ENCODE data around the gene PTPRC. TPM values are rescaled to one million over a fixed set of nuclear protein-coding genes. Genes with fewer than 3 reads are reported as not detected.

The PTPRC gene
- total RNA-seq, 1 donor from 2014 or later = 33.4 TPM

DNA sequence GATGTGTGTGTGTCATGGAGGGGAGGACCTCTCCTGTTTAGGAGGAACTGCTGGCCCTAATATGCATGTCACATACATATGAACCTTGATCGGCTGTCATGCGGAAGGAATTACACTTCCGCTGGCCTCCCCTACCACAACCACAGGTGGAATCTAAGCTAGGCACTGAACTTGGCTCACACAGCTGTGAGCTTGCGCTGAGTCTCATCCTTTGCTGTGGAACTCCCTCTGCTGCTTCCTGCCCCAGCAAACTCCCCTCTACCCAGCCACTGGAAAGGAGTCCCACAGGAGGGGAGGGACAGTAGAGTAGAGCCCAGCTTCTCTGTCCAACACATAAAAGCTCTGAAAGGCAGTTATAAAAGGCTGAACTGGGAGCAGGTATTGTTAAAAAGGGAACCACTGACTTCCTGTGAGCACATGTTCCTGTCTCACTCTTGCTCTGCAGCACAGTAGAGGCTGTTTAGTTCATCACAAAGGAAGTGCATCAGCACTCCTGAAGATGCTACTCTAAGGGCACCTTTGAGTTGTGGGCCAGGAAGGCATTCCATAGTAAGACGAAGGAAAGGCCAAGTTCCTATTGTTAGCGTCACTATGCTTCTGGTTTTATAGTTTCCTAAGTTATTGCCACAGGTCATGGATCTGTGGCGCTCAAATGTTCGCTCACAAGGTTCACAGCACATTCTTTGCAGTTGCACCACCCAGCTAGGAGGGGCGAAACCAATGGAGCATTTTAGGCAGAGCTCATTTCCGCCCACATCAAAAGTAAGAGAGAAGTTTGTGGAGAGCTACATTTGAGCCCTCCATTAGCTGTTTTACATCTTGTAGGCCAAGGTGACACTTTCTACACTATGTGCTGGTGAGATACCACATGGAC lies 17.7 kb upstream of the PTPRC start:
- no peak overlapping the region for H3K27ac ChIP-seq
- no peaks in the 10 kb centered on the region for H3K36me3 ChIP-seq
- H3K4me3 ChIP-seq = no peak overlapping the region
- TF ChIP-seq POLR2AphosphoS5 (IDR thresholded peaks at IDR 0.05; ENCODE audit: insufficient read depth in 1 of 2, low read depth in 1 of 2) = no peak
- no peak for DNase-seq (ENCODE audit: extremely low spot score in 2 of 2)
- intact Hi-C loops (cut with DNase I) = no loop called here
- no peaks in the 10 kb centered on the region for H3K9me3 ChIP-seq
- no peaks in the 10 kb centered on the region for H3K27me3 ChIP-seq
- no peaks in the 10 kb centered on the region for H3K4me1 ChIP-seq

DNA sequence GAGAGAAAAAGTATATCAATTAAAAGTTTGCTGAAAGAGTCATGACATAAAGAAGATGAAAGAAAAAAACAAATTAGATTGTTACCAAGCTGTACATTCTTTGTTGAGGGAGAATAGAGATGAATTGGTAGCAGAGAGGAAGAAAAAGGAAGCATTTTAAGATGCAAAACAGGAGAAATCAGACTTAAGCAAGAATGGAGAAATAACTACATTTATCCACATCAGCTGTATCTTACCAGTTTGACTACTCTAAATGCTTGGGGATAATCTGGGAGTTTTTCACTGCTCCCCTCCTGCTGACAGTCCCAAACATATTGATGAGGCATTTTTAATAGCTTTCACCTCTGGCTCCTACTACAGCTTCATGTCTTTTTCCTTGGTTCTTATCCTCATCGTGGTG lies 16.8 kb upstream of the PTPRC start:
- DNase-seq (ENCODE audit: extremely low spot score in 2 of 2) = no peak
- Histone ChIP-seq H3K27ac (no peak overlapping the region), H3K36me3 (no peaks in the 10 kb centered on the region), H3K4me3 (no peak overlapping the region), H3K4me1 (no peaks in the 10 kb centered on the region), H3K9me3 (no peaks in the 10 kb centered on the region), H3K27me3 (no peaks in the 10 kb centered on the region)
- no peak for TF ChIP-seq POLR2A (IDR thresholded peaks at IDR 0.05)
- TF ChIP-seq, protein P1, sequence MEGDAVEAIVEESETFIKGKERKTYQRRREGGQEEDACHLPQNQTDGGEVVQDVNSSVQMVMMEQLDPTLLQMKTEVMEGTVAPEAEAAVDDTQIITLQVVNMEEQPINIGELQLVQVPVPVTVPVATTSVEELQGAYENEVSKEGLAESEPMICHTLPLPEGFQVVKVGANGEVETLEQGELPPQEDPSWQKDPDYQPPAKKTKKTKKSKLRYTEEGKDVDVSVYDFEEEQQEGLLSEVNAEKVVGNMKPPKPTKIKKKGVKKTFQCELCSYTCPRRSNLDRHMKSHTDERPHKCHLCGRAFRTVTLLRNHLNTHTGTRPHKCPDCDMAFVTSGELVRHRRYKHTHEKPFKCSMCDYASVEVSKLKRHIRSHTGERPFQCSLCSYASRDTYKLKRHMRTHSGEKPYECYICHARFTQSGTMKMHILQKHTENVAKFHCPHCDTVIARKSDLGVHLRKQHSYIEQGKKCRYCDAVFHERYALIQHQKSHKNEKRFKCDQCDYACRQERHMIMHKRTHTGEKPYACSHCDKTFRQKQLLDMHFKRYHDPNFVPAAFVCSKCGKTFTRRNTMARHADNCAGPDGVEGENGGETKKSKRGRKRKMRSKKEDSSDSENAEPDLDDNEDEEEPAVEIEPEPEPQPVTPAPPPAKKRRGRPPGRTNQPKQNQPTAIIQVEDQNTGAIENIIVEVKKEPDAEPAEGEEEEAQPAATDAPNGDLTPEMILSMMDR (IDR thresholded peaks at IDR 0.05) = no peak
- no peak for TF ChIP-seq POLR2AphosphoS5 (IDR thresholded peaks at IDR 0.05; ENCODE audit: insufficient read depth in 1 of 2, low read depth in 1 of 2)
- intact Hi-C loops (cut with DNase I) = no loop called here

DNA sequence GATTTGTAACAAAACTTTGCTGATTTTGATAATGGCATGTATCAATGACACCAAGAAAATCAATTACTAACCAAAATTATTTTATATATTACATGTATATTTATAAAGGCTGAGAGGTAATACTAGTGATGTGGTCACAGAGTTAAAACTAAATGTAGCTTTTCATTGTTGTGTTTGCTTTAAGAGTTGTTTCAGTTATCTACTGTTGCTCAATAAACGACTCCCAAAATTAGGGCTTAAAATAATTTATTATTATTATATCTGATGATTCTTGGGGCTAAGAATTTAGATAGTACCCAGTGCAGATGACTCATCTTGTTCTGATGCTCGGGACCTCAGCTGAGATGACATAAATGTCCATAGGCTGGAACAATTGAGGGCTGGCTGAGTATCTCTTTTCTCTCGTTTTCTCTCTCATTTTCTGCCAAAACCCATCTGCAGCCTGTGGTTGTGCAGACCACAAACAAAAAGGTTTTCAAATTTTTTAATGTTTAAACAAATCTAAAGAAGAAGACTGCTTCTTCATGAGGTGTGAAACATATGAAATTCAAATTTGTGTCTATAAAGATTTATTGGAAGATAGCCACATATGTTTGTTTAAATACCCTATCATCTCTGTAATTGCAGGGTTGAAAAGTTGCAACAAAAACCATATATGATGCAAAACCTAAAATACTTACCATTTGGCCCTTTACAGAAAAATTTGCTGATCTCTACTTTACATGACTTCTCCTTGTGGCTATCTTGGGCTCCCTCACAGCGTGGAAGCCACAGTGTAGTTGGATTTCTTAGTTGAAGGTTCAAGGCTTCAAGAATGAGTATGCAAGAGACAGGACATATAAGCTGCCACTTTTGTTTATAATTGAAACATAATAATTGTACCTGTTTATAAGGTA lies 14.8 kb upstream of the PTPRC start:
- Histone ChIP-seq H3K27me3 (no peaks in the 10 kb centered on the region), H3K27ac (no peak overlapping the region), H3K4me1 (no peaks in the 10 kb centered on the region), H3K9me3 (no peaks in the 10 kb centered on the region), H3K4me3 (no peak overlapping the region), H3K36me3 (no peaks in the 10 kb centered on the region)
- no peak for DNase-seq (ENCODE audit: extremely low spot score in 2 of 2)
- TF ChIP-seq, protein P1 (IDR thresholded peaks at IDR 0.05) = no peak
- no peak for TF ChIP-seq POLR2A (IDR thresholded peaks at IDR 0.05)
- TF ChIP-seq POLR2AphosphoS5 (IDR thresholded peaks at IDR 0.05; ENCODE audit: insufficient read depth in 1 of 2, low read depth in 1 of 2) = no peak
- intact Hi-C loops (cut with DNase I) = no loop called here

DNA sequence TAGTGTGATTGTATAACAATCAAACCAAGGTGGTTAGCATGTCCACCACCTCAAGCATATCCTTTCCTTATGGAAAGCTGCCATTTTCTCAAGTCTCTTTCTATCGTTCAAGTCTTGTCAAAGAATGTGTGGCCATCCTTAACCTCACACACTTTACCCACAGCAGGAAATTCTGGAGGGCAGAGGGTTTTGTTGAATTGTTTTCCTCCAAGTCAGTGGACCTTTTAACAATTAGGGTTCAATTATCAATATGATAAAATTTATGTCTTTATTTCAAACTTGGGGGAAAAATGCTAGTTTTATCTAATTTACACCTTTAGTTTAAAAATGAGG lies 14.2 kb upstream of the PTPRC start:
- Histone ChIP-seq H3K27ac (no peak overlapping the region), H3K36me3 (no peaks in the 10 kb centered on the region), H3K4me3 (no peak overlapping the region), H3K9me3 (no peaks in the 10 kb centered on the region), H3K27me3 (no peaks in the 10 kb centered on the region), H3K4me1 (no peaks in the 10 kb centered on the region)
- no peak for DNase-seq (ENCODE audit: extremely low spot score in 2 of 2)
- TF ChIP-seq POLR2A (IDR thresholded peaks at IDR 0.05) = no peak
- no peak for TF ChIP-seq POLR2AphosphoS5 (IDR thresholded peaks at IDR 0.05; ENCODE audit: insufficient read depth in 1 of 2, low read depth in 1 of 2)
- TF ChIP-seq, protein P1 (IDR thresholded peaks at IDR 0.05) = no peak
- intact Hi-C loops (cut with DNase I) = no loop called here

- intact Hi-C loops (cut with DNase I) = no loop called here
- TF ChIP-seq POLR2AphosphoS5 (IDR thresholded peaks at IDR 0.05; ENCODE audit: insufficient read depth in 1 of 2, low read depth in 1 of 2) (no peak), POLR2A (IDR thresholded peaks at IDR 0.05) (no peak)
- TF ChIP-seq, protein P1 (IDR thresholded peaks at IDR 0.05) = no peak
- H3K4me3 ChIP-seq = no peak overlapping the region
Observed at GRCh38 chr1:198627436-198628066, 11.3 kb upstream of the PTPRC start.

More at GRCh38 chr1:198627436-198628066, 11.3 kb upstream of the PTPRC start:
- H3K4me1 ChIP-seq = no peaks in the 10 kb centered on the region
- no peaks in the 10 kb centered on the region for H3K9me3 ChIP-seq
- no peak for DNase-seq (ENCODE audit: extremely low spot score in 2 of 2)
- H3K27ac ChIP-seq = no peak overlapping the region
- H3K27me3 ChIP-seq = no peaks in the 10 kb centered on the region
- no peaks in the 10 kb centered on the region for H3K36me3 ChIP-seq

Measured in vagina (tissue), 2 donors.